ENCODE data around the gene GOLGA6L2. TPM values are rescaled to one million over a fixed set of nuclear protein-coding genes. Genes with fewer than 3 reads are reported as not detected.

The GOLGA6L2 gene
- total RNA-seq, 1 experiment from 2014 or later: not detected

DNA sequence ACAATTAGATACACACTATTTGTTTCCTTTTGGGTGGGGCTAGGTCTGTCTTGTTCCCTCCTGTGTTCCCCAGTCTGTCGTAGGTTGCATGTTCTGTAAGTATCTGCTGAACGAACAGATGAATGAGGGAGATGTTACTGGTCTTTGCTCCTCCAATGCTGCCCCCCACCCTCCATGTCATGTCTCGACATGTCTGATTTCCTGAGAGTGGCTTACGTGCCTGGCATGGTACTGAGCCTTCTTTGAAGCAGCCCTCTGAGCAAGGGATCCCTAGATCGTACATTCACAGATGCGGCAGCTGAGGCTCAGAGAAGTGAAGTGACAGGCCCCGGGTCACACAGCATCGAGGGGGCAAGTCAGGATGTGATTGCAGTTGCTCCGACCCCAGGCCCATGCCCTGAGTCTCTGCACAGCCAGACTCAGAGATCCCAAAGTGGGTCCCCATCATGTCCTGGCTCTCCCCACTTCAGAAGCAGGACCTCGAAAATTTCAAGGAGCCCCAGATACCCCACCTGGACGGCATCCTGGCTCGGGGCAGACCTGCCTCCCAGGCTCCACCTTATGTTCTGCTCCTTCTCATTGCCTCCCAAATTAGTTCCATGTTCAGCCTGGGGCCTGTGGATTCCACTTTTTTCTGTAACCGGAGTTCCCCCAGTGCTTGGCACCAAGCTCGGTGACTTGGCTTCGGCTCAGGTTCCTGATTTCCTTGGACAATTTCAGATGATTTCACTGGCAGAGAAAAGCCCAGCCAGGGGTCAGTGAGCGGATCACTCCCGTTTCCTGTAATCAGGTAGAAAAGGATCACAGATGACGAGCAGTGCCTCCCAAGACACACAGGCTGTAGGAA, 24.7 kb downstream of the GOLGA6L2 start:
- Histone ChIP-seq H3K23ac (ENCODE audit: insufficient read length, low read depth, low read length) (no peak overlapping the region), H3K56ac (ENCODE audit: insufficient read length, low read depth, low read length) (no peak overlapping the region), H3K18ac (ENCODE audit: insufficient read length, low read depth, low read length) (no peak overlapping the region), H3K23me2 (ENCODE audit: insufficient read length, low read depth, low read length, poor library complexity, severe bottlenecking) (no peaks in the 10 kb centered on the region), H3K79me2 (ENCODE audit: insufficient read depth, low read length) (no peaks in the 10 kb centered on the region), H2AK5ac (ENCODE audit: insufficient read length, low read length) (no peak overlapping the region), H4K5ac (ENCODE audit: insufficient read length, low read depth, low read length) (no peak overlapping the region), H4K91ac (ENCODE audit: insufficient read length, low read depth, low read length) (no peak overlapping the region), H2BK20ac (ENCODE audit: low read depth, low read length, poor library complexity, severe bottlenecking) (no peak overlapping the region), H3K9ac (ENCODE audit: extremely low read depth, insufficient read length, low read length) (no peak overlapping the region), H3T11ph (ENCODE audit: low read length) (no peak overlapping the region), H3K4me1 (ENCODE audit: insufficient read depth, low read length) (no peaks in the 10 kb centered on the region), H4K20me1 (ENCODE audit: control insufficient read depth, insufficient read depth, insufficient read length) (no peaks in the 10 kb centered on the region), H3K9me3 (ENCODE audit: control insufficient read depth, low read depth, low read length) (peaks cover 30% of the 10 kb centered on the region), H2BK12ac (ENCODE audit: insufficient read length, low read depth, low read length) (no peak overlapping the region), H4K8ac (replicated peaks; ENCODE audit: insufficient read length, low read depth, low read length) (no peak overlapping the region), H3K27ac (ENCODE audit: insufficient read length, low read depth, low read length) (no peak overlapping the region), H2BK15ac (ENCODE audit: low read depth, low read length) (no peak overlapping the region), H3K4me2 (ENCODE audit: insufficient read depth, insufficient read length, low read length) (no peak overlapping the region), H2BK5ac (ENCODE audit: insufficient read length, low read length) (no peak overlapping the region), H3K14ac (ENCODE audit: insufficient read depth, low read length) (no peak overlapping the region), H3K27me3 (ENCODE audit: insufficient read depth, low read length) (no peaks in the 10 kb centered on the region), H3K79me1 (ENCODE audit: insufficient read depth, low read depth, low read length, poor library complexity, severe bottlenecking) (no peaks in the 10 kb centered on the region), H2BK120ac (ENCODE audit: low read depth, low read length, poor library complexity, severe bottlenecking) (no peak overlapping the region), H3K4ac (ENCODE audit: low read depth, low read length) (no peak overlapping the region), H2AFZ (ENCODE audit: low read length) (no peak overlapping the region)
- Mint-ChIP-seq H3K27ac (no peak overlapping the region), H3K27me3 (ENCODE audit: low read depth) (peaks cover 1% of the 10 kb centered on the region; the same call in 1 of the 2 replicates), H3K4me3 (no peak overlapping the region), H3K36me3 (ENCODE audit: insufficient read depth in 1 of 3, low read depth in 3 of 3) (peaks cover under 1 to 5% (median 3%) of the 10 kb centered on the region in 3 experiments; a peak in 3 of 7 replicates), H3K4me1 (peaks cover 0 to 10% of the 10 kb centered on the region in 2 experiments; a peak in 2 of 4 replicates), H3K9me3 (peaks cover 59% of the 10 kb centered on the region in 2 experiments)
- WGBS (ENCODE audit: extremely low coverage, insufficient read length, low lambda C conversion rate): no CpG with 5 or more reads among the region's 18 CpGs
- no peak for DNase-seq
- TF ChIP-seq, protein P1, sequence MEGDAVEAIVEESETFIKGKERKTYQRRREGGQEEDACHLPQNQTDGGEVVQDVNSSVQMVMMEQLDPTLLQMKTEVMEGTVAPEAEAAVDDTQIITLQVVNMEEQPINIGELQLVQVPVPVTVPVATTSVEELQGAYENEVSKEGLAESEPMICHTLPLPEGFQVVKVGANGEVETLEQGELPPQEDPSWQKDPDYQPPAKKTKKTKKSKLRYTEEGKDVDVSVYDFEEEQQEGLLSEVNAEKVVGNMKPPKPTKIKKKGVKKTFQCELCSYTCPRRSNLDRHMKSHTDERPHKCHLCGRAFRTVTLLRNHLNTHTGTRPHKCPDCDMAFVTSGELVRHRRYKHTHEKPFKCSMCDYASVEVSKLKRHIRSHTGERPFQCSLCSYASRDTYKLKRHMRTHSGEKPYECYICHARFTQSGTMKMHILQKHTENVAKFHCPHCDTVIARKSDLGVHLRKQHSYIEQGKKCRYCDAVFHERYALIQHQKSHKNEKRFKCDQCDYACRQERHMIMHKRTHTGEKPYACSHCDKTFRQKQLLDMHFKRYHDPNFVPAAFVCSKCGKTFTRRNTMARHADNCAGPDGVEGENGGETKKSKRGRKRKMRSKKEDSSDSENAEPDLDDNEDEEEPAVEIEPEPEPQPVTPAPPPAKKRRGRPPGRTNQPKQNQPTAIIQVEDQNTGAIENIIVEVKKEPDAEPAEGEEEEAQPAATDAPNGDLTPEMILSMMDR (conservative IDR thresholded peaks at IDR 0.05): no peak

Data from H9 (cell line).